CD4-positive, alpha-beta T cell treated with Interleukin-4 for 4 hours (primary cell): ENCODE results near the gene TSPYL4.
"Not testable (repeated sequence)": the region's sequence is repeated elsewhere in the genome, so short reads cannot be mapped to it uniquely, and the experiment has no call there.

Experiments used
- DNase-seq: peaks from one replicate; pipeline ENCODE4 v3.0.0-alpha.2; 2020

Gene TSPYL4

GRCh38 chr6:116253505-116254296 is at the start of gene TSPYL4:
Gene TSPYL4 (minus strand): TSS chr6:116254075. CDS start chr6:116254008, 67 bp downstream.
- peak; percentile 93 for DNase-seq

GRCh38 chr6:116301104-116301503 is 47.2 kb upstream of the TSPYL4 start:
- no peak for DNase-seq

GRCh38 chr6:116300566-116300965 is 46.7 kb upstream of the TSPYL4 start:
- no peak for DNase-seq

GRCh38 chr6:116298973-116299372 is 45.1 kb upstream of the TSPYL4 start:
- DNase-seq = no peak

GRCh38 chr6:116298273-116298672 is 44.4 kb upstream of the TSPYL4 start:
- DNase-seq = no peak

GRCh38 chr6:116292553-116292952 is 38.7 kb upstream of the TSPYL4 start:
- DNase-seq = no peak

GRCh38 chr6:116291701-116292396 is 38.0 kb upstream of the TSPYL4 start:
- DNase-seq = no peak

GRCh38 chr6:116290799-116291198 is 36.9 kb upstream of the TSPYL4 start:
- DNase-seq = no peak

GRCh38 chr6:116289876-116290275 is 36.0 kb upstream of the TSPYL4 start:
- no peak for DNase-seq

- DNase-seq = peak; percentile 57
Measured at GRCh38 chr6:116287689-116288282, 33.9 kb upstream of the TSPYL4 start.

- DNase-seq = no peak
Measured at GRCh38 chr6:116286773-116287358, 33.0 kb upstream of the TSPYL4 start.

- DNase-seq = not testable (repeated sequence)
Measured at GRCh38 chr6:116284984-116285383, 31.1 kb upstream of the TSPYL4 start.

GRCh38 chr6:116283191-116283590 is 29.3 kb upstream of the TSPYL4 start:
- no peak for DNase-seq

- no peak for DNase-seq
Measured at GRCh38 chr6:116282698-116283097, 28.8 kb upstream of the TSPYL4 start.

GRCh38 chr6:116280933-116281316 is 27.1 kb upstream of the TSPYL4 start:
- no peak for DNase-seq

GRCh38 chr6:116280161-116280932 is 26.5 kb upstream of the TSPYL4 start:
- no peak for DNase-seq

- DNase-seq = peak; percentile 98
Measured at GRCh38 chr6:116279232-116280160, 25.6 kb upstream of the TSPYL4 start, which contains the start of gene TSPYL1. Gene TSPYL1 (minus strand): TSS chr6:116279930. CDS start chr6:116279830, 100 bp downstream.

GRCh38 chr6:116278854-116279231 is 25.0 kb upstream of the TSPYL4 start:
- peak; percentile 13 for DNase-seq

- no peak for DNase-seq
Measured at GRCh38 chr6:116278481-116278829, 24.6 kb upstream of the TSPYL4 start.

GRCh38 chr6:116277124-116277523 is 23.2 kb upstream of the TSPYL4 start:
- no peak for DNase-seq

- DNase-seq = no peak
Measured at GRCh38 chr6:116271149-116271708, 17.4 kb upstream of the TSPYL4 start.
